Measurements from ENCODE around the gene PRKCQ.

GRCh38 chr10:6602026-6602699, 22.1 kb upstream of the PRKCQ start:
- TF ChIP-seq, protein P1, sequence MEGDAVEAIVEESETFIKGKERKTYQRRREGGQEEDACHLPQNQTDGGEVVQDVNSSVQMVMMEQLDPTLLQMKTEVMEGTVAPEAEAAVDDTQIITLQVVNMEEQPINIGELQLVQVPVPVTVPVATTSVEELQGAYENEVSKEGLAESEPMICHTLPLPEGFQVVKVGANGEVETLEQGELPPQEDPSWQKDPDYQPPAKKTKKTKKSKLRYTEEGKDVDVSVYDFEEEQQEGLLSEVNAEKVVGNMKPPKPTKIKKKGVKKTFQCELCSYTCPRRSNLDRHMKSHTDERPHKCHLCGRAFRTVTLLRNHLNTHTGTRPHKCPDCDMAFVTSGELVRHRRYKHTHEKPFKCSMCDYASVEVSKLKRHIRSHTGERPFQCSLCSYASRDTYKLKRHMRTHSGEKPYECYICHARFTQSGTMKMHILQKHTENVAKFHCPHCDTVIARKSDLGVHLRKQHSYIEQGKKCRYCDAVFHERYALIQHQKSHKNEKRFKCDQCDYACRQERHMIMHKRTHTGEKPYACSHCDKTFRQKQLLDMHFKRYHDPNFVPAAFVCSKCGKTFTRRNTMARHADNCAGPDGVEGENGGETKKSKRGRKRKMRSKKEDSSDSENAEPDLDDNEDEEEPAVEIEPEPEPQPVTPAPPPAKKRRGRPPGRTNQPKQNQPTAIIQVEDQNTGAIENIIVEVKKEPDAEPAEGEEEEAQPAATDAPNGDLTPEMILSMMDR (conservative IDR thresholded peaks at IDR 0.05), result no peak
- TF ChIP-seq EZH2 (IDR thresholded peaks at IDR 0.05; ENCODE audit: low read depth), result no peak
